MM.1S (cell line): ENCODE data around the gene RNFT2.

ENCODE experiments used
- DNase-seq: peaks from one replicate; pipeline ENCODE4 v3.0.0-alpha.2; 2015
- H2AFZ ChIP-seq: fragments of 300-600 bp; sonication (generic); 2 replicates; pipeline ENCODE4 v1.6.0; 2016; ENCODE audit warnings: antibody characterized with exemption, low read length
- H3F3A ChIP-seq: fragments of 300-600 bp; sonication (generic); 2 replicates; pipeline ENCODE4 v1.6.1; 2016; ENCODE audit warnings: mild to moderate bottlenecking, antibody characterized with exemption, low read length, moderate library complexity, mixed read lengths; ENCODE audit not compliant: insufficient read depth
- H3K27ac ChIP-seq: fragments of 300-600 bp; sonication (generic); 2 replicates; pipeline ENCODE4 v1.5.1; 2016; ENCODE audit warnings: mild to moderate bottlenecking, low read length
- H3K27me3 ChIP-seq: fragments of 300-600 bp; sonication (generic); replicated peaks from 2 replicates; pipeline ENCODE4 v1.6.0; 2016; ENCODE audit warnings: low read length; ENCODE audit not compliant: insufficient read depth
- H3K36me3 ChIP-seq: fragments of 300-600 bp; sonication (generic); replicated peaks from 2 replicates; pipeline ENCODE4 v1.6.1; 2016; ENCODE audit warnings: mild to moderate bottlenecking, low read length, mixed read lengths; ENCODE audit not compliant: insufficient read depth
- H3K4me1 ChIP-seq: fragments of 300-600 bp; sonication (generic); 2 replicates; pipeline ENCODE4 v1.6.1; 2016; ENCODE audit warnings: low read length, mixed read lengths
- H3K4me2 ChIP-seq: fragments of 300-600 bp; sonication (generic); 2 replicates; pipeline ENCODE4 v1.6.0; 2016; ENCODE audit warnings: low read depth, low read length
- H3K4me3 ChIP-seq: fragments of 300-600 bp; sonication (generic); 2 replicates; pipeline ENCODE4 v1.5.1; 2016; ENCODE audit warnings: low read length, mixed read lengths
- H3K79me2 ChIP-seq: fragments of 300-600 bp; sonication (generic); 2 replicates; pipeline ENCODE4 v1.6.1; 2016; ENCODE audit warnings: mixed run types, low read length, mixed read lengths
- H3K9ac ChIP-seq: fragments of 300-600 bp; sonication (generic); 2 replicates; pipeline ENCODE4 v1.6.1; 2016; ENCODE audit warnings: low read length, mixed read lengths
- H3K9me2 ChIP-seq: fragments of 300-600 bp; sonication (generic); replicated peaks from 2 replicates; pipeline ENCODE4 v1.6.1; 2016; ENCODE audit warnings: mild to moderate bottlenecking, low read length, mixed read lengths; ENCODE audit not compliant: insufficient read depth
- H3K9me3 ChIP-seq: fragments of 300-600 bp; sonication (generic); replicated peaks from 2 replicates; pipeline ENCODE4 v1.6.1; 2016; ENCODE audit warnings: mild to moderate bottlenecking, low read length, mixed read lengths; ENCODE audit not compliant: insufficient read depth
- H4K20me1 ChIP-seq: fragments of 300-600 bp; sonication (generic); 2 replicates; pipeline ENCODE4 v1.6.1; 2016; ENCODE audit warnings: mild to moderate bottlenecking, low read length, moderate library complexity, mixed read lengths; ENCODE audit not compliant: insufficient read depth
- EZH2 ChIP-seq: fragments of 300-600 bp; sonication (generic); optimal IDR thresholded peaks from 2 replicates; pipeline ENCODE3; 2017; ENCODE audit warnings: low read depth, mild to moderate bottlenecking, antibody characterized with exemption, low read length, mixed read lengths
- EZH2phosphoT487 ChIP-seq: fragments of 300-600 bp; sonication (generic); IDR thresholded peaks from 2 replicates; pipeline ENCODE4 v1.6.1; 2018; ENCODE audit warnings: antibody characterized with exemption, low read length
- TF ChIP-seq, protein P1 (sequence below): fragments of 300-600 bp; sonication (generic); IDR thresholded peaks from 2 replicates; pipeline ENCODE4 v1.5.1; 2016; ENCODE audit warnings: antibody characterized with exemption, low read length, mixed read lengths

The RNFT2 gene

GRCh38 chr12:116880817-116881324 is 142.8 kb downstream of the RNFT2 start:
- H3K9me3 ChIP-seq = no peaks in the 10 kb centered on the region
- peak overlapping the region; percentile 69 for H3K4me2 ChIP-seq
- H3K27me3 ChIP-seq = peaks cover 11% of the 10 kb centered on the region
- no peak for TF ChIP-seq EZH2
- TF ChIP-seq EZH2phosphoT487 = no peak
- TF ChIP-seq, protein P1, sequence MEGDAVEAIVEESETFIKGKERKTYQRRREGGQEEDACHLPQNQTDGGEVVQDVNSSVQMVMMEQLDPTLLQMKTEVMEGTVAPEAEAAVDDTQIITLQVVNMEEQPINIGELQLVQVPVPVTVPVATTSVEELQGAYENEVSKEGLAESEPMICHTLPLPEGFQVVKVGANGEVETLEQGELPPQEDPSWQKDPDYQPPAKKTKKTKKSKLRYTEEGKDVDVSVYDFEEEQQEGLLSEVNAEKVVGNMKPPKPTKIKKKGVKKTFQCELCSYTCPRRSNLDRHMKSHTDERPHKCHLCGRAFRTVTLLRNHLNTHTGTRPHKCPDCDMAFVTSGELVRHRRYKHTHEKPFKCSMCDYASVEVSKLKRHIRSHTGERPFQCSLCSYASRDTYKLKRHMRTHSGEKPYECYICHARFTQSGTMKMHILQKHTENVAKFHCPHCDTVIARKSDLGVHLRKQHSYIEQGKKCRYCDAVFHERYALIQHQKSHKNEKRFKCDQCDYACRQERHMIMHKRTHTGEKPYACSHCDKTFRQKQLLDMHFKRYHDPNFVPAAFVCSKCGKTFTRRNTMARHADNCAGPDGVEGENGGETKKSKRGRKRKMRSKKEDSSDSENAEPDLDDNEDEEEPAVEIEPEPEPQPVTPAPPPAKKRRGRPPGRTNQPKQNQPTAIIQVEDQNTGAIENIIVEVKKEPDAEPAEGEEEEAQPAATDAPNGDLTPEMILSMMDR = no peak
- no peaks in the 10 kb centered on the region for H3K36me3 ChIP-seq
- no peak overlapping the region for H2AFZ ChIP-seq
- no peaks in the 10 kb centered on the region for H3K79me2 ChIP-seq
- no peaks in the 10 kb centered on the region for H4K20me1 ChIP-seq
- H3K9ac ChIP-seq = no peak overlapping the region; the same call in 1 of the 2 replicates
- H3K4me1 ChIP-seq = no peaks in the 10 kb centered on the region
- H3F3A ChIP-seq = no peaks in the 10 kb centered on the region
- peak; percentile 59 for DNase-seq
- H3K9me2 ChIP-seq = no peaks in the 10 kb centered on the region
- H3K27ac ChIP-seq = no peak overlapping the region
- peak overlapping the region; percentile 57 for H3K4me3 ChIP-seq

DNA sequence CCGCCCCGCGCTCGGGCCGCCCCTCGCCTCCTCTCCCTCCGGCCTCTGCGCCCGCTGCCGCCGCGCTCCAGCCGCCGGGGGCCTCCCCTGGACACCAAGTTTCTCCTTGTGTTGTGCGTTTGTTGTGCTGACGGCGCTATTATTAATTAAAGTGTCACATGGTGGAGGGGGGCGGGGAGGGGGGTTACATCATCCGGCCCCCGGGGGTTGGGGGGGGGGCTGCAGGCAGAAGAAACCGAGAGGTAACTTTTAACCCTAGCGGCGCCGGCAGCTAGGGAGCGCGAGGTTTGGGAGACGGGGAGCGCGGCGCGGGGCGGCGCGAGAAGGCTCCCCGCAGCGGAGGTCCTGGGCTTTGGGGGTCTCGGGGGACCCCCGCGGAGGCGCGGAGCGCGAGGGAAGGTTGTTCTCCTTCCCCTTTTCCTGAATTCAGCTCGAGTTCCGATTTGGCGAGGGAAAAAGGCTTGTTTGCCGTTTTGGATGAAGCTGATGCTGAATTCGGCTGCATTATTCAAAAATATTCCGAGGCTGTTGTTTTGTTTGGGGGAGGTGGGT is 143.3 kb downstream of the RNFT2 start, which contains the start of gene HRK:
TSS of gene HRK (minus strand) at position 117 of the 552 bp plus-strand sequence. CDS start 134 bp downstream, outside the sequence.
- H3K27ac ChIP-seq = no peak within 1 kb of the TSS
- H3K9me2 ChIP-seq = no peaks in the 10 kb centered on the region
- no peaks in the 10 kb centered on the region for H3K9me3 ChIP-seq

DNA sequence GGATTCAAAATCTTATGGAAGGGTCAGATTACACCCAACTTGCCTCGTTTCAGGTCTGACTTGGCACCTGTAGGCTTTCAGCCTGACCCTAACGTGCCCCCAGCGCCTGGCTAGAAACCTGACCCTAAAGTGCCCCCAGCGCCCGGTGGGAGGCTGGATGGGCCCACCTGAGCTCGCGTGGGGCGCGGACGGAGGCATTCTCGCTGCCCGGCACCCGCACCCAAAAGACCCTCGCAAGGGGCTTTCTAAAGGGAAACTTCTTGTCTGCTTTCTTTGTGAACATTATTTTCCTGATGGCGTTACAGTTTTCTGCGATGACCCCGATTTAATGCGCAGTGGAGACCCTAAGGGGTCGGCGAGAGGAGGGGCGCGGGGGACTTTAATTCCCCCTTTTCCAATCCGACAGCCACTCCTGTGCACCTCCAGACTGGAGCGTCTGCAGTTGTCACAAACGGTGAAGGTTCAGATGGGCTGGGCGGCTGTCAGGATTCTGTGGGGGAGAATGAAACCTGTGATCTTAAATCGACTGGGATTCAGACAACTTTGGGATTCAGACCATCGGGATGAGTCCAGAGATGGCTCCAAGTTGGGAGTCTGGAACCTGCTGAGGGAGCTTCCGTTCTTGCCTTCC is 143.9 kb downstream of the RNFT2 start:
- Histone ChIP-seq H2AFZ (no peak overlapping the region; the same call in 1 of the 2 replicates), H3K9ac (no peak overlapping the region), H4K20me1 (no peaks in the 10 kb centered on the region), H3K4me1 (no peaks in the 10 kb centered on the region), H3K9me2 (no peaks in the 10 kb centered on the region), H3K9me3 (no peaks in the 10 kb centered on the region), H3F3A (no peaks in the 10 kb centered on the region), H3K27ac (no peak overlapping the region), H3K4me3 (peak overlapping the region; percentile 36; the same call in 1 of the 2 replicates), H3K36me3 (no peaks in the 10 kb centered on the region), H3K79me2 (no peaks in the 10 kb centered on the region), H3K4me2 (peak overlapping the region; percentile 76; the same call in 1 of the 2 replicates), H3K27me3 (peaks cover 11% of the 10 kb centered on the region)
- TF ChIP-seq, protein P1 = no peak
- no peak for TF ChIP-seq EZH2
- TF ChIP-seq EZH2phosphoT487 = no peak
- no peak for DNase-seq

More for the DNA sequence above, 143.3 kb downstream of the RNFT2 start, which contains the start of gene HRK:
- Histone ChIP-seq H3K36me3 (no peaks in the 10 kb centered on the region), H3F3A (no peaks in the 10 kb centered on the region), H3K4me2 (peak within 1 kb of the TSS; percentile 76), H4K20me1 (no peaks in the 10 kb centered on the region), H3K4me3 (peak within 1 kb of the TSS; percentile 57), H2AFZ (no peak within 1 kb of the TSS; the same call in 1 of the 2 replicates), H3K9ac (no peak within 1 kb of the TSS; the same call in 1 of the 2 replicates), H3K79me2 (no peaks in the 10 kb centered on the region), H3K27me3 (peaks cover 11% of the 10 kb centered on the region), H3K4me1 (no peaks in the 10 kb centered on the region)
- TF ChIP-seq, protein P1 = no peak
- no peak for TF ChIP-seq EZH2phosphoT487
- TF ChIP-seq EZH2 = no peak
- peak; percentile 21 for DNase-seq
